Neural progenitor cell (in vitro differentiated cells): ENCODE measurements around the gene CEP68. TPM values are rescaled to one million over a fixed set of nuclear protein-coding genes. Genes with fewer than 3 reads are reported as not detected.

Experiments used
- DNase-seq: peaks from one replicate; pipeline ENCODE4 v3.0.0-alpha.2; 2016; ENCODE audit warnings: low spot score
- H2AFZ ChIP-seq: fragments of 200-600 bp; sonication (generic); replicated peaks from 2 replicates; pipeline ENCODE4 v1.6.1; 2016; ENCODE audit warnings: antibody characterized with exemption
- H3F3A ChIP-seq: fragments of 200-600 bp; sonication (generic); 2 replicates; pipeline ENCODE4 v1.6.1; 2016; ENCODE audit warnings: antibody characterized with exemption, low read depth
- H3K27ac ChIP-seq: fragments of 200-600 bp; sonication (generic); 2 replicates; pipeline ENCODE4 v1.5.1; 2016; ENCODE audit warnings: mild to moderate bottlenecking
- H3K27me3 ChIP-seq: fragments of 200-600 bp; sonication (generic); 2 replicates; pipeline ENCODE4 v1.6.1; 2016; ENCODE audit warnings: mild to moderate bottlenecking, moderate library complexity
- H3K36me3 ChIP-seq: fragments of 200-600 bp; sonication (generic); 2 replicates; pipeline ENCODE4 v1.5.1; 2016
- H3K4me1 ChIP-seq: fragments of 200-600 bp; sonication (generic); 2 replicates; pipeline ENCODE4 v1.6.1; 2016; ENCODE audit warnings: mixed run types
- H3K4me2 ChIP-seq: fragments of 200-600 bp; sonication (generic); 2 replicates; pipeline ENCODE4 v1.6.1; 2016
- H3K4me3 ChIP-seq: fragments of 200-600 bp; sonication (generic); 2 replicates; pipeline ENCODE4 v1.5.1; 2016
- H3K79me2 ChIP-seq: fragments of 200-600 bp; sonication (generic); 2 replicates; pipeline ENCODE4 v1.6.1; 2016; ENCODE audit warnings: low read depth
- H3K9ac ChIP-seq: fragments of 200-600 bp; sonication (generic); 2 replicates; pipeline ENCODE4 v1.6.1; 2016
- H3K9me3 ChIP-seq: fragments of 200-600 bp; sonication (generic); 2 replicates; pipeline ENCODE4 v1.5.1; 2016; ENCODE audit warnings: low read depth
- H4K20me1 ChIP-seq: fragments of 200-600 bp; sonication (generic); 2 replicates; pipeline ENCODE4 v1.6.1; 2016; ENCODE audit warnings: low read depth
- H3K27ac Mint-ChIP-seq: 3 replicates; pipeline ENCODE4 v1.8.0; 2021; ENCODE audit warnings: mixed read lengths
- H3K27me3 Mint-ChIP-seq: 2 replicates; pipeline ENCODE4 v1.8.0; 2022; ENCODE audit warnings: low read depth, mild to moderate bottlenecking, inconsistent platforms, moderate library complexity, mixed read lengths; ENCODE audit not compliant: insufficient read depth
- H3K36me3 Mint-ChIP-seq: 3 replicates; pipeline ENCODE4 v1.8.0; 2021; ENCODE audit warnings: mixed read lengths
- H3K4me1 Mint-ChIP-seq: 3 replicates; pipeline ENCODE4 v1.8.0; 2021; ENCODE audit warnings: mixed read lengths
- H3K4me3 Mint-ChIP-seq: 3 replicates; pipeline ENCODE4 v1.8.0; 2021; ENCODE audit warnings: mild to moderate bottlenecking, moderate library complexity, mixed read lengths
- H3K9me3 Mint-ChIP-seq: 3 replicates; pipeline ENCODE4 v1.8.0; 2020; ENCODE audit warnings: mixed read lengths
- CTCF ChIP-seq: fragments of 200-600 bp; sonication (generic); IDR thresholded peaks from 2 replicates; pipeline ENCODE4 v1.5.1; 2017; ENCODE audit warnings: antibody characterized with exemption, mild to moderate bottlenecking
- EZH2 ChIP-seq: fragments of 200-600 bp; sonication (generic); IDR thresholded peaks from 2 replicates; pipeline ENCODE4 v1.6.1; 2017; ENCODE audit warnings: antibody characterized with exemption, mild to moderate bottlenecking, moderate library complexity
- EZH2phosphoT487 ChIP-seq: fragments of 200-600 bp; sonication (generic); IDR thresholded peaks from 2 replicates; pipeline ENCODE4 v1.6.1; 2017; ENCODE audit warnings: antibody characterized with exemption
- total RNA-seq: library from RNA; depleted of rRNA; stranded (reverse); fragments of >200 nt; gene quantifications from 2 replicates; pipeline ENCODE4 v1.2.3, GENCODE V29; 2015; ENCODE audit warnings: low replicate concordance

The CEP68 gene
- total RNA-seq, 1 donor from 2014 or later: 36.2 TPM

- H3K27ac ChIP-seq: no peak overlapping the region
- H3F3A ChIP-seq: no peaks in the 10 kb centered on the region
- H3K27me3 Mint-ChIP-seq: peaks cover 5% of the 10 kb centered on the region
- no peak overlapping the region for H3K4me2 ChIP-seq
- H3K4me1 Mint-ChIP-seq: peaks cover 18% of the 10 kb centered on the region
- H3K27me3 ChIP-seq: no peaks in the 10 kb centered on the region
- H3K9me3 ChIP-seq: no peaks in the 10 kb centered on the region
- DNase-seq: no peak
- peaks cover 77% of the 10 kb centered on the region for H4K20me1 ChIP-seq
- H3K4me3 ChIP-seq: no peak overlapping the region
- no peak overlapping the region for H3K9ac ChIP-seq
- TF ChIP-seq EZH2 (no peak), EZH2phosphoT487 (no peak), CTCF (no peak)
- H3K4me3 Mint-ChIP-seq: peak overlapping the region; percentile 4
- H3K9me3 Mint-ChIP-seq: no peaks in the 10 kb centered on the region
- peaks cover 24% of the 10 kb centered on the region for H3K36me3 Mint-ChIP-seq
- H3K4me1 ChIP-seq: no peaks in the 10 kb centered on the region
- peak overlapping the region; percentile 26 for H3K27ac Mint-ChIP-seq
- no peaks in the 10 kb centered on the region for H3K36me3 ChIP-seq
- no peak overlapping the region for H2AFZ ChIP-seq
- peaks cover 60% of the 10 kb centered on the region for H3K79me2 ChIP-seq
Observed at GRCh38 chr2:65067806-65068553, 11.8 kb downstream of the CEP68 start.

GRCh38 chr2:65069439-65069824, 13.2 kb downstream of the CEP68 start:
- Histone ChIP-seq H3K4me1 (no peaks in the 10 kb centered on the region), H3K27me3 (no peaks in the 10 kb centered on the region), H3K4me3 (no peak overlapping the region), H3K27ac (no peak overlapping the region), H4K20me1 (peaks cover 62% of the 10 kb centered on the region), H2AFZ (no peak overlapping the region), H3K9me3 (no peaks in the 10 kb centered on the region), H3F3A (no peaks in the 10 kb centered on the region), H3K4me2 (no peak overlapping the region), H3K36me3 (peaks cover under 1% of the 10 kb centered on the region), H3K9ac (no peak overlapping the region), H3K79me2 (peaks cover 46% of the 10 kb centered on the region)
- H3K36me3 Mint-ChIP-seq: peaks cover 25% of the 10 kb centered on the region
- peaks cover 4% of the 10 kb centered on the region for H3K27me3 Mint-ChIP-seq
- DNase-seq: no peak
- no peak for TF ChIP-seq EZH2
- no peak for TF ChIP-seq CTCF
- no peak for TF ChIP-seq EZH2phosphoT487
- no peaks in the 10 kb centered on the region for H3K9me3 Mint-ChIP-seq
- no peak overlapping the region for H3K4me3 Mint-ChIP-seq
- H3K27ac Mint-ChIP-seq: no peak overlapping the region
- H3K4me1 Mint-ChIP-seq: peaks cover 13% of the 10 kb centered on the region

- TF ChIP-seq EZH2phosphoT487 (no peak), CTCF (no peak), EZH2 (no peak)
- no peak overlapping the region for H3K9ac ChIP-seq
- no peak overlapping the region for H3K4me3 ChIP-seq
- peaks cover 5% of the 10 kb centered on the region for H3K36me3 ChIP-seq
- no peaks in the 10 kb centered on the region for H3K9me3 Mint-ChIP-seq
- H3K4me1 Mint-ChIP-seq: peaks cover 9% of the 10 kb centered on the region
- peaks cover 25% of the 10 kb centered on the region for H3K36me3 Mint-ChIP-seq
- no peaks in the 10 kb centered on the region for H3K4me1 ChIP-seq
- H2AFZ ChIP-seq: no peak overlapping the region
- no peaks in the 10 kb centered on the region for H3K27me3 ChIP-seq
- H3K4me3 Mint-ChIP-seq: no peak overlapping the region
- peaks cover 37% of the 10 kb centered on the region for H3K79me2 ChIP-seq
- DNase-seq: no peak
- H3K4me2 ChIP-seq: no peak overlapping the region
- peaks cover 53% of the 10 kb centered on the region for H4K20me1 ChIP-seq
- H3K9me3 ChIP-seq: no peaks in the 10 kb centered on the region
- H3K27ac Mint-ChIP-seq: peak overlapping the region; percentile 93
- no peak overlapping the region for H3K27ac ChIP-seq
- peaks cover 4% of the 10 kb centered on the region for H3K27me3 Mint-ChIP-seq
- no peaks in the 10 kb centered on the region for H3F3A ChIP-seq
Observed at GRCh38 chr2:65070172-65070830, 14.1 kb downstream of the CEP68 start.
